Gastroesophageal sphincter (tissue), 3 donors: ENCODE measurements around the gene TTN.

Experiments used
- CTCF ChIP-seq, 4 experiments: fragments of 200-600 bp in 2 of 4; fragments of 450-650 bp in 2 of 4; sonication (generic) in 1 of 4; IDR thresholded peaks; one replicate each; pipeline ENCODE4 v1.5.1; 2017 to 2019; ENCODE audit warnings: antibody characterized with exemption in 4 of 4, mild to moderate bottlenecking in 2 of 4, moderate library complexity in 2 of 4
- EP300 ChIP-seq: sonication (generic); formaldehyde crosslinking; IDR thresholded peaks from one replicate; pipeline ENCODE4 v1.6.1; 2017; ENCODE audit warnings: antibody characterized with exemption, mild to moderate bottlenecking
- POLR2AphosphoS5 ChIP-seq: sonication (generic); formaldehyde crosslinking; IDR thresholded peaks from one replicate; pipeline ENCODE4 v1.6.1; 2017; ENCODE audit warnings: antibody characterized with exemption

- TF ChIP-seq CTCF (IDR thresholded peaks at IDR 0.05) (no peak), EP300 (no peak), POLR2AphosphoS5 (no peak)
Observed at GRCh38 chr2:178718988-178719387, 88.2 kb downstream of the TTN start.
